ENCODE measurements around the gene SOX5.
"Not testable (repeated sequence)": the region's sequence is repeated elsewhere in the genome, so short reads cannot be mapped to it uniquely, and the experiment has no call there.

GRCh38 chr12:23507785-23508184 lies 441.7 kb downstream of the SOX5 start:
- TF ChIP-seq CTCF (IDR thresholded peaks at IDR 0.05 in 2 of 3, conservative IDR thresholded peaks at IDR 0.05 in 1 of 3; ENCODE audit: borderline replicate concordance in 1 of 3, insufficient read depth in 1 of 3, low read depth in 2 of 3, low read length in 2 of 3); CEBPB (IDR thresholded peaks at IDR 0.05; ENCODE audit: low read depth); ATF3 (IDR thresholded peaks at IDR 0.05); FOSL1 (IDR thresholded peaks at IDR 0.05; ENCODE audit: low read depth): not testable (repeated sequence)
